GM12878 (cell line): ENCODE measurements around the gene CAPS. TPM values are rescaled to one million over a fixed set of nuclear protein-coding genes. Genes with fewer than 3 reads are reported as not detected.

Source experiments
- ATAC-seq: fragments of 200-7000 bp; cut with Tn5 transposase; 3 replicates; pipeline ENCODE4 v1.9.1; 2020; ENCODE audit warnings: mild to moderate bottlenecking, moderate library complexity
- BruUV-seq: library from RNA; stranded (reverse); fragments of 400-500 nt; replicated peaks from 2 replicates; lab custom pipeline; 2021; lab: Mats Ljungman, UMichigan
- CTCF ChIA-PET: fragments of 300-600 bp; sonication (Branson Sonifier 250); formaldehyde crosslinking; extraction: SDS; loops from one replicate; lab custom pipeline; 2021; ENCODE audit warnings: inconsistent platforms; lab: Yijun Ruan, JAX
- POLR2A ChIA-PET: fragments of 350-600 bp; formaldehyde crosslinking; extraction: SDS; loops from one replicate; lab custom pipeline; 2021; ENCODE audit warnings: inconsistent platforms; lab: Charles Lee
- RAD21 ChIA-PET: fragments of 300-600 bp; sonication (Branson Sonifier 250); formaldehyde crosslinking; loops from one replicate; lab custom pipeline; 2023; ENCODE audit warnings: antibody characterized with exemption; ENCODE audit not compliant: unreplicated experiment; lab: Charles Lee
- SMC1A ChIA-PET: fragments of 300-600 bp; sonication (Branson Sonifier 250); formaldehyde crosslinking; loops from one replicate; lab custom pipeline; 2023; ENCODE audit not compliant: unreplicated experiment, uncharacterized antibody; lab: Charles Lee
- DNase-seq: peaks from one replicate; pipeline ENCODE4 v3.0.0-alpha.2; 2011; ENCODE audit warnings: low read depth, low spot score
- FAIRE-seq: peaks from 3 replicates; lab custom pipeline; 2011; peaks lifted over from hg19 to GRCh38; lab: Jason Lieb, UNC
- H2AFZ ChIP-seq: 2 replicates; pipeline ENCODE4 v1.6.0; 2011; ENCODE audit warnings: low read depth, low read length, control low read depth; ENCODE audit not compliant: control insufficient read depth
- H3K27ac ChIP-seq: 2 replicates; pipeline ENCODE4 v1.5.1; 2011; ENCODE audit warnings: control low read depth; ENCODE audit not compliant: control insufficient read depth, insufficient read depth
- H3K27me3 ChIP-seq, 2 experiments: replicated peaks in 1 of 2; 2 replicates each; pipeline versions ENCODE4 v1.6.0 to v1.6.1; 2011; ENCODE audit warnings: low read length in 1 of 2; ENCODE audit not compliant: control insufficient read depth in 2 of 2, insufficient read depth in 2 of 2
- H3K36me3 ChIP-seq, 2 experiments: 2 replicates each; pipeline ENCODE4 v1.5.1; 2011; ENCODE audit warnings: low read length in 1 of 2; ENCODE audit not compliant: control insufficient read depth in 2 of 2, insufficient read depth in 2 of 2
- H3K4me1 ChIP-seq: 2 replicates; pipeline ENCODE4 v1.6.1; 2011; ENCODE audit warnings: mild to moderate bottlenecking, low read length, moderate library complexity, mixed read lengths; ENCODE audit not compliant: control insufficient read depth, insufficient read depth
- H3K4me2 ChIP-seq: 2 replicates; pipeline ENCODE4 v1.6.0; 2011; ENCODE audit warnings: control low read depth; ENCODE audit not compliant: control insufficient read depth, insufficient read depth
- H3K4me3 ChIP-seq: fragments of 200-600 bp; sonication (generic); 2 replicates; pipeline ENCODE4 v1.5.1; 2016
- H3K79me2 ChIP-seq: 2 replicates; pipeline ENCODE4 v1.6.0; 2011; ENCODE audit warnings: low read length; ENCODE audit not compliant: control insufficient read depth, insufficient read depth
- H3K9ac ChIP-seq: 2 replicates; pipeline ENCODE4 v1.8.0; 2011; ENCODE audit warnings: low read length, control low read depth, mixed read lengths; ENCODE audit not compliant: control insufficient read depth, insufficient read depth
- H3K9me3 ChIP-seq: replicated peaks from 3 replicates; pipeline ENCODE4 v1.5.1; 2011; ENCODE audit warnings: mild to moderate bottlenecking, low read length; ENCODE audit not compliant: control insufficient read depth, insufficient read depth
- H4K20me1 ChIP-seq: 2 replicates; pipeline ENCODE4 v1.6.0; 2011; ENCODE audit not compliant: control insufficient read depth, insufficient read depth
- ATF7 ChIP-seq: fragments of 450-650 bp; IDR thresholded peaks from 2 replicates; pipeline ENCODE4 v1.6.1; 2016; ENCODE audit warnings: low read depth, mild to moderate bottlenecking
- BRCA1 ChIP-seq: IDR thresholded peaks from 2 replicates; pipeline ENCODE4 v1.6.1; 2011; ENCODE audit warnings: low read depth, low read length, improper control_type of control experiment
- CHD4 ChIP-seq: fragments of 200-600 bp; sonication (generic); IDR thresholded peaks from 2 replicates; pipeline ENCODE4 v1.6.1; 2016; ENCODE audit warnings: mild to moderate bottlenecking
- DPF2 ChIP-seq: fragments of 450-650 bp; IDR thresholded peaks from 2 replicates; pipeline ENCODE4 v1.6.1; 2017; ENCODE audit warnings: mild to moderate bottlenecking
- MEF2B ChIP-seq: fragments of 450-650 bp; IDR thresholded peaks from 2 replicates; pipeline ENCODE4 v1.6.1; 2018; ENCODE audit warnings: mild to moderate bottlenecking, moderate library complexity; ENCODE audit not compliant: partially characterized antibody, poor library complexity, severe bottlenecking
- NR2C1 ChIP-seq: fragments of 450-650 bp; IDR thresholded peaks from 2 replicates; pipeline ENCODE4 v1.6.1; 2017; ENCODE audit warnings: antibody characterized with exemption, mild to moderate bottlenecking, moderate library complexity
- SIN3A ChIP-seq: IDR thresholded peaks from 2 replicates; pipeline ENCODE4 v1.6.1; 2012; ENCODE audit warnings: low read depth, low read length, improper control_type of control experiment
- SMAD5 ChIP-seq: IDR thresholded peaks from 2 replicates; pipeline ENCODE4 v1.6.1; 2016; ENCODE audit warnings: antibody characterized with exemption, low read depth
- TARDBP ChIP-seq: IDR thresholded peaks from 2 replicates; pipeline ENCODE4 v1.6.1; 2016; ENCODE audit warnings: borderline replicate concordance
- TCF7 ChIP-seq: IDR thresholded peaks from 2 replicates; pipeline ENCODE4 v1.6.1; 2014; ENCODE audit warnings: antibody characterized with exemption, borderline replicate concordance
- WGBS: methylation state at CpG from one replicate; pipeline ENCODE4 v1.1.6; 2016; ENCODE audit warnings: low lambda C conversion rate; ENCODE audit not compliant: insufficient replicate concordance, insufficient coverage; ENCODE audit errors: missing lambda C conversion rate; 5-methylcytosine and 5-hydroxymethylcytosine counted together
- in situ Hi-C: fragments of 300-500 bp; cut with MboI; formaldehyde crosslinking; loops from 9 replicates; pipeline ENCODE4 v1.14.3; 2018; ENCODE audit warnings: mixed read lengths
- intact Hi-C: fragments of 100-400 bp; cut with micrococcal nuclease; formaldehyde crosslinking; loops from one replicate; pipeline ENCODE4 v1.14.2; 2022; ENCODE audit not compliant: unreplicated experiment
- polyA plus RNA-seq, 11 experiments: library from polyadenylated mRNA; depleted of rRNA in 4 of 11; unstranded in 6 of 11; stranded (reverse) in 5 of 11; fragments of >200 nt; fragmentation: Nextera tagmentation in 4 of 11; fragmentation: Illumina TruSeq in 1 of 11; extraction: Ambion mirVana in 4 of 11; extraction: Trizol in 1 of 11; gene quantifications; 1 replicate in 1 of 11; 2 replicates in 10 of 11; pipeline versions ENCODE4 v1.2.1 to v1.2.3, GENCODE V29; 2011 to 2016; ENCODE audit warnings: inconsistent platforms in 2 of 11, missing spikeins in 2 of 11, low read depth in 1 of 11
- total RNA-seq, 4 experiments: library from RNA; depleted of rRNA in 3 of 4; stranded (reverse); fragments of >200 nt in 3 of 4; fragmentation: Illumina TruSeq in 1 of 4; extraction: Trizol in 1 of 4; gene quantifications; 2 replicates each; pipeline versions ENCODE4 v1.2.1 to v1.2.3, GENCODE V29; 2013 to 2021
- TF ChIP-seq, protein P1 (sequence below): fragments of 450-650 bp; IDR thresholded peaks from 2 replicates; pipeline ENCODE4 v1.6.1; 2017; ENCODE audit warnings: mild to moderate bottlenecking
- TF ChIP-seq, protein P2 (sequence below): fragments of 150-350 bp; IDR thresholded peaks from 2 replicates; pipeline ENCODE4 v1.6.1; 2016; ENCODE audit warnings: low read depth, low read length
- TF ChIP-seq, protein P3 (sequence below): IDR thresholded peaks from 2 replicates; pipeline ENCODE4 v1.6.1; 2011; ENCODE audit warnings: borderline replicate concordance, low read depth, mild to moderate bottlenecking, moderate library complexity, low read length; ENCODE audit not compliant: insufficient read depth, poor library complexity, severe bottlenecking

The CAPS gene
- total and polyA plus RNA-seq, 10 of the 15 experiments (the other 5 are each of a cell fraction or from before 2014, with no cell fraction given), result 0.09 to 6.9 (median 2.9) TPM

DNA sequence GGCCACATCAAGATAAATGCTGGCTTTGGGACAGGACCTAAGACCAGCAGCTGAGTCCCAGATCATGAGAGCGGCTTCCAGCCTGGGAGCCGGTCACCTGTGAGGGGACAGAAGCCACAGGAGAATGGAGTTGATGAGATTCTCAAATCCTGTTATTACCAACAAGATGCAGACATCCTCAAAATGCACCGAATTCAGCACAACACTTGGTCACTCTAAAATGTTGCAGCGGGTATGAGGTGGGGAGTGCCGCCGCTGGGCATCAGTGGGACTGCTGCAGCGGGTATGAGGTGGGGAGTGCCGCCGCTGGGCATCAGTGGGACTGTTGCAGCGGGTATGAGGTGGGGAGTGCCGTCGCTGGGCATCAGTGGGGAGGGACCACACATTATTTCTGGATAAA is 42.7 kb downstream of the CAPS start:
- H3K36me3 ChIP-seq, result peaks cover 1 to 5% of the 10 kb centered on the region in 2 experiments; a peak in 2 of 4 replicates
- ATAC-seq (no peak), FAIRE-seq (no peak), DNase-seq (no peak)
- intact Hi-C loops, result no loop called here
- no TSS peak for BruUV-seq
- no peak overlapping the region for H3K4me2 ChIP-seq
- peaks cover 77% of the 10 kb centered on the region for H3K79me2 ChIP-seq
- H2AFZ ChIP-seq, result no peak overlapping the region
- no peak overlapping the region for H3K27ac ChIP-seq
- H3K9ac ChIP-seq, result no peak overlapping the region
- no peak for TF ChIP-seq DPF2
- TF ChIP-seq MEF2B, result no peak
- TF ChIP-seq TCF7, result no peak
- TF ChIP-seq SIN3A, result no peak
- no peak for TF ChIP-seq BRCA1
- TF ChIP-seq, protein P1, sequence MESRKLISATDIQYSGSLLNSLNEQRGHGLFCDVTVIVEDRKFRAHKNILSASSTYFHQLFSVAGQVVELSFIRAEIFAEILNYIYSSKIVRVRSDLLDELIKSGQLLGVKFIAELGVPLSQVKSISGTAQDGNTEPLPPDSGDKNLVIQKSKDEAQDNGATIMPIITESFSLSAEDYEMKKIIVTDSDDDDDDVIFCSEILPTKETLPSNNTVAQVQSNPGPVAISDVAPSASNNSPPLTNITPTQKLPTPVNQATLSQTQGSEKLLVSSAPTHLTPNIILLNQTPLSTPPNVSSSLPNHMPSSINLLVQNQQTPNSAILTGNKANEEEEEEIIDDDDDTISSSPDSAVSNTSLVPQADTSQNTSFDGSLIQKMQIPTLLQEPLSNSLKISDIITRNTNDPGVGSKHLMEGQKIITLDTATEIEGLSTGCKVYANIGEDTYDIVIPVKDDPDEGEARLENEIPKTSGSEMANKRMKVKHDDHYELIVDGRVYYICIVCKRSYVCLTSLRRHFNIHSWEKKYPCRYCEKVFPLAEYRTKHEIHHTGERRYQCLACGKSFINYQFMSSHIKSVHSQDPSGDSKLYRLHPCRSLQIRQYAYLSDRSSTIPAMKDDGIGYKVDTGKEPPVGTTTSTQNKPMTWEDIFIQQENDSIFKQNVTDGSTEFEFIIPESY, result no peak
- no peak for TF ChIP-seq NR2C1
- TF ChIP-seq, protein P2, sequence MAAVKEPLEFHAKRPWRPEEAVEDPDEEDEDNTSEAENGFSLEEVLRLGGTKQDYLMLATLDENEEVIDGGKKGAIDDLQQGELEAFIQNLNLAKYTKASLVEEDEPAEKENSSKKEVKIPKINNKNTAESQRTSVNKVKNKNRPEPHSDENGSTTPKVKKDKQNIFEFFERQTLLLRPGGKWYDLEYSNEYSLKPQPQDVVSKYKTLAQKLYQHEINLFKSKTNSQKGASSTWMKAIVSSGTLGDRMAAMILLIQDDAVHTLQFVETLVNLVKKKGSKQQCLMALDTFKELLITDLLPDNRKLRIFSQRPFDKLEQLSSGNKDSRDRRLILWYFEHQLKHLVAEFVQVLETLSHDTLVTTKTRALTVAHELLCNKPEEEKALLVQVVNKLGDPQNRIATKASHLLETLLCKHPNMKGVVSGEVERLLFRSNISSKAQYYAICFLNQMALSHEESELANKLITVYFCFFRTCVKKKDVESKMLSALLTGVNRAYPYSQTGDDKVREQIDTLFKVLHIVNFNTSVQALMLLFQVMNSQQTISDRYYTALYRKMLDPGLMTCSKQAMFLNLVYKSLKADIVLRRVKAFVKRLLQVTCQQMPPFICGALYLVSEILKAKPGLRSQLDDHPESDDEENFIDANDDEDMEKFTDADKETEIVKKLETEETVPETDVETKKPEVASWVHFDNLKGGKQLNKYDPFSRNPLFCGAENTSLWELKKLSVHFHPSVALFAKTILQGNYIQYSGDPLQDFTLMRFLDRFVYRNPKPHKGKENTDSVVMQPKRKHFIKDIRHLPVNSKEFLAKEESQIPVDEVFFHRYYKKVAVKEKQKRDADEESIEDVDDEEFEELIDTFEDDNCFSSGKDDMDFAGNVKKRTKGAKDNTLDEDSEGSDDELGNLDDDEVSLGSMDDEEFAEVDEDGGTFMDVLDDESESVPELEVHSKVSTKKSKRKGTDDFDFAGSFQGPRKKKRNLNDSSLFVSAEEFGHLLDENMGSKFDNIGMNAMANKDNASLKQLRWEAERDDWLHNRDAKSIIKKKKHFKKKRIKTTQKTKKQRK, result no peak
- no peak for TF ChIP-seq CHD4
- no peak for TF ChIP-seq TARDBP
- TF ChIP-seq, protein P3, sequence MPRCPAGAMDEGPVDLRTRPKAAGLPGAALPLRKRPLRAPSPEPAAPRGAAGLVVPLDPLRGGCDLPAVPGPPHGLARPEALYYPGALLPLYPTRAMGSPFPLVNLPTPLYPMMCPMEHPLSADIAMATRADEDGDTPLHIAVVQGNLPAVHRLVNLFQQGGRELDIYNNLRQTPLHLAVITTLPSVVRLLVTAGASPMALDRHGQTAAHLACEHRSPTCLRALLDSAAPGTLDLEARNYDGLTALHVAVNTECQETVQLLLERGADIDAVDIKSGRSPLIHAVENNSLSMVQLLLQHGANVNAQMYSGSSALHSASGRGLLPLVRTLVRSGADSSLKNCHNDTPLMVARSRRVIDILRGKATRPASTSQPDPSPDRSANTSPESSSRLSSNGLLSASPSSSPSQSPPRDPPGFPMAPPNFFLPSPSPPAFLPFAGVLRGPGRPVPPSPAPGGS, result no peak
- TF ChIP-seq ATF7, result no peak
- TF ChIP-seq SMAD5, result no peak
- peaks cover 20% of the 10 kb centered on the region for H3K4me1 ChIP-seq
- H3K27me3 ChIP-seq, result no peaks in the 10 kb centered on the region
- H4K20me1 ChIP-seq, result peaks cover 6% of the 10 kb centered on the region
- ChIA-PET POLR2A (no interaction called here), SMC1A (interaction anchor here (1.2 to 1.4 kb wide), 2 partner anchors 33 to 119 kb away, joined by 3 read pairs; no protein-coding TSS in a partner anchor), CTCF (interaction anchor here (1.7 to 3.8 kb wide), 2 partner anchors 11 to 13 kb away, joined by 4 to 22 read pairs; no protein-coding TSS in a partner anchor), RAD21 (no interaction called here)
- H3K4me3 ChIP-seq, result no peak overlapping the region
- H3K9me3 ChIP-seq, result no peaks in the 10 kb centered on the region
- 98% methylated on average over 12 of the region's 12 CpGs for WGBS
- in situ Hi-C loops, result no loop called here
